Measurements from ENCODE around the gene MED17.

GRCh38 chr11:93757924-93758865 lies 25.9 kb upstream of the MED17 start:
- TF ChIP-seq CTCF (IDR thresholded peaks at IDR 0.05; ENCODE audit: insufficient read depth, low read depth, low read length) (no peak), EZH2 (IDR thresholded peaks at IDR 0.05; ENCODE audit: insufficient read depth, low read length) (no peak)

Measured in astrocyte (in vitro differentiated cells and primary cell).